Epithelial cell of esophagus (primary cell): ENCODE measurements around the gene MAPK13.

Source experiments
- DNase-seq: peaks from one replicate; pipeline ENCODE4 v3.0.0; 2010; ENCODE audit warnings: low read depth
- H3K4me3 ChIP-seq: 2 replicates; pipeline ENCODE4 v1.5.1; 2011; ENCODE audit warnings: mild to moderate bottlenecking, low read length, control low read depth
- TF ChIP-seq, protein P1 (sequence below): IDR thresholded peaks from 2 replicates; pipeline ENCODE4 v1.5.1; 2011; ENCODE audit warnings: low read depth, mild to moderate bottlenecking, low read length, control low read depth, inconsistent platforms; ENCODE audit not compliant: insufficient read depth; ENCODE audit errors: missing control alignments

MAPK13 gene

GRCh38 chr6:36104836-36105235, 25.5 kb upstream of the MAPK13 start:
- no peak for DNase-seq
- no peak overlapping the region for H3K4me3 ChIP-seq
- TF ChIP-seq, protein P1, sequence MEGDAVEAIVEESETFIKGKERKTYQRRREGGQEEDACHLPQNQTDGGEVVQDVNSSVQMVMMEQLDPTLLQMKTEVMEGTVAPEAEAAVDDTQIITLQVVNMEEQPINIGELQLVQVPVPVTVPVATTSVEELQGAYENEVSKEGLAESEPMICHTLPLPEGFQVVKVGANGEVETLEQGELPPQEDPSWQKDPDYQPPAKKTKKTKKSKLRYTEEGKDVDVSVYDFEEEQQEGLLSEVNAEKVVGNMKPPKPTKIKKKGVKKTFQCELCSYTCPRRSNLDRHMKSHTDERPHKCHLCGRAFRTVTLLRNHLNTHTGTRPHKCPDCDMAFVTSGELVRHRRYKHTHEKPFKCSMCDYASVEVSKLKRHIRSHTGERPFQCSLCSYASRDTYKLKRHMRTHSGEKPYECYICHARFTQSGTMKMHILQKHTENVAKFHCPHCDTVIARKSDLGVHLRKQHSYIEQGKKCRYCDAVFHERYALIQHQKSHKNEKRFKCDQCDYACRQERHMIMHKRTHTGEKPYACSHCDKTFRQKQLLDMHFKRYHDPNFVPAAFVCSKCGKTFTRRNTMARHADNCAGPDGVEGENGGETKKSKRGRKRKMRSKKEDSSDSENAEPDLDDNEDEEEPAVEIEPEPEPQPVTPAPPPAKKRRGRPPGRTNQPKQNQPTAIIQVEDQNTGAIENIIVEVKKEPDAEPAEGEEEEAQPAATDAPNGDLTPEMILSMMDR: no peak

GRCh38 chr6:36109092-36109491, 21.2 kb upstream of the MAPK13 start:
- TF ChIP-seq, protein P1: no peak
- no peak overlapping the region for H3K4me3 ChIP-seq
- DNase-seq: no peak

GRCh38 chr6:36110050-36110449, 20.3 kb upstream of the MAPK13 start:
- DNase-seq: no peak
- TF ChIP-seq, protein P1: no peak
- no peak overlapping the region for H3K4me3 ChIP-seq

DNA sequence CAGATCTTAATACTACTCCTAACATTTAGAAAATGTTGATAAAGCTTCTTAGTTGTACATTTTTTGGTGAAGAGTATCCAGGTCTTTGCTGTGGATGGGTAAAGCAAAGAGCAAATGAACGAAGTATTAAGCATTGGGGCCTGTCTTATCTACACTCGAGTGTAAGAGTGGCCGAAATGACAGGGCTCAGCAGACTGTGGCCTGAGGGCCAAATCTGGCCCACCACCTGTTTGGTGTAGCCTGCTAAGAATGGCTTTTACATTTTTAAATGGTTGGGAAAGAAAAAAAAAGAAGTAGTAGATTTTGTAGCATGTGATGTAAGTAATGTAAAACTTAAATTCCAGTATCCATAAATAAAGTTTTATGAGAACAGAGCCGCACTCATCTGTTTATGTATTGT, 19.4 kb upstream of the MAPK13 start:
- TF ChIP-seq, protein P1: no peak
- H3K4me3 ChIP-seq: no peak overlapping the region
- no peak for DNase-seq

DNA sequence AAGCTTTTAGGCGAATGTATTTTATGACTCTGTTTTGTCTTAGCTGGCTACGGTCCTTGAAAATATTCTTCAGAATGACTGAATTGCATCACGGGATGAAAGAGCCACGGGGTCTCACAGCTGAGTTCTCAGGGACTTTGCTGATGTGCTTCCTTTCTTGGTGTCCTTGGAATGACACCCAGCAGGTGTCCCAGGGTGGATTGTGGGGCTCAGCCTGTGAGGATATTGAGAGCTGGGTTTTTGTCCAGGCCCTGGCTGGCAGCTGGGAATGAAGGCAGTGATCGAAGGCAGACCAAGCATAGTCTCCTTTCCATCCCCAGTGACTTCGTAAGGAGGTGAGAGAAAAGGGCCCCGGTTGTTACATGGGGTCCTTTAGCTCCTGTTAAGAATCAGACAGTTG, 18.8 kb upstream of the MAPK13 start:
- no peak for DNase-seq
- no peak overlapping the region for H3K4me3 ChIP-seq
- TF ChIP-seq, protein P1: no peak

DNA sequence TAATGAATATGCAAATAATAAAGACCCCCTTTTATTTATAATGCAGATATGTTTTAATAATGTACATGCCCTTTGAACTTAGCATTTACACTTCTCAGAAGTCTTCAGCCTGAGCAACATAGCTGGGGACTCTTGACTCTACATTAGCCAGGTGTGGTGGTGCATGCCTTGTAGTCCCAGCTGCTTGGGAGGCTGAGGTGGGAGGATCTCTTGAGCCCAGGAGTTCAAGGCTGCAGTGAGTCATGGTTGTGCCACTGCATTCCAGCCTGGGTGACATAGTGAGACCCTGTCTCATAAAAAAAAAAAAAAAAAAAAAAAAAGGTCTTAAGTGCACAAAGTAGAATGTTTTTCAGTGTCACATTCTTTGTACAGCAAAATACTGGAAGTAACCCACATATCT, 17.3 kb upstream of the MAPK13 start:
- H3K4me3 ChIP-seq: no peak overlapping the region
- TF ChIP-seq, protein P1: no peak
- DNase-seq: no peak

- no peak for DNase-seq
- H3K4me3 ChIP-seq: no peak overlapping the region
- TF ChIP-seq, protein P1: no peak
Observed at GRCh38 chr6:36113703-36114102, 16.6 kb upstream of the MAPK13 start.
